ENCODE measurements around the gene INPP4A. TPM values are rescaled to one million over a fixed set of nuclear protein-coding genes. Genes with fewer than 3 reads are reported as not detected.

Gene INPP4A
- total RNA-seq, 1 experiment from 2014 or later: 11.2 TPM

DNA sequence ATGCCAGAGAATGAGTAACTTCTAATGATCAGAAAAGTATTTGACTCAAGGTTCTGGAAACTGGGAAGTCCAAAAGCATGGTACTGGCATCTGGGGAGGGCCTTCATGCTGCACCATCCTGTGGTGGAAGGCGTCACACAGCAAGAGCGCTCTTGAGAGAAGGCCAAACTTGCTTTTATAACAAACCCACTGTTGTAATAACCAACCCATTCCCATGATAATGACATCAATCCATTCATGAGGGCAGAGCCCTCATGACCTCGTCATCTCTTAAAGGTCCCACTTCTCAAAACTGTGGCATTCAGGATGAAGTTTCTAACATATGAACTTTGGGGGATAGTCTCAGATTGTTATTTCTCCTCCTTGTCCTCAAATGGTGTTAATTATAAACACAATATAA lies 95.9 kb downstream of the INPP4A start:
- no peak for DNase-seq (ENCODE audit: low spot score)

DNA sequence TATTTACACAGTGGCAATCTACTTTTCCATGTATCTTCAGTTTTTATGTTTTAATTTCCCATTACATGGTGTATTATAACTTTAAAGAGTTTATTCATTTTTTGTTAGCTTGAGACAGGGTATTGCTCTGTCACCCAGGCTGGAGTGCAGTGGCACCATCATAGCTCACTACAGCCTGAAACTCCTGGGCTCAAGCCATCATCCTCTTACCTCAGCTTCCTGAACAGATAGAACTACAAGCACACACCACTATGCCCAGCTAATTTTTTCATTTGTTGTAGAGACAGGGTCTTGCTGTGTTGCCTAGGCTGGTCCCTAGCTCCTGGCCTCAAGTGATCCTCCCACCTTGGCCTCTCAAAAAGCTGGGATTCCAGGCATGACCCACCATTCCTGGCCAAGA lies 96.8 kb downstream of the INPP4A start:
- no peak for DNase-seq (ENCODE audit: low spot score)

DNA sequence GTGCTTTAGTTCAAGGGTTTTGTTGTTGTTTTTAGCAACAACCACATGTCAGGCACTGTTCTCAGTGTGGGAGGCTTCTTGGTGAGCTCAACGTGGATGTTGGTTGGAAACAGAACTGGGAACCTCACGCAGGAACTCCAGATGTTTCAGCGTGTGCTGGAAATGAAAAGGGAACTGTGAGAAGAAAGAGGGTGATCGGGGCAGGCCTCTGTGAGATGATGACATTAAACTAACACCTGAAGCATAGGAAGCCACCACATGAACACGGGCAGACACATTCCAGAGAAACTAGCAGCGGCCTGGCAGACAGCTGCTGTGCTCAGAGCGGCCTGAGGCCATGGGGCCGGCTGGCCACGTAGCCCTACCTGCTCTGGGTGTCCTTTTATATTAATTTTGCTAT lies 97.2 kb downstream of the INPP4A start:
- DNase-seq (ENCODE audit: low spot score): no peak

DNA sequence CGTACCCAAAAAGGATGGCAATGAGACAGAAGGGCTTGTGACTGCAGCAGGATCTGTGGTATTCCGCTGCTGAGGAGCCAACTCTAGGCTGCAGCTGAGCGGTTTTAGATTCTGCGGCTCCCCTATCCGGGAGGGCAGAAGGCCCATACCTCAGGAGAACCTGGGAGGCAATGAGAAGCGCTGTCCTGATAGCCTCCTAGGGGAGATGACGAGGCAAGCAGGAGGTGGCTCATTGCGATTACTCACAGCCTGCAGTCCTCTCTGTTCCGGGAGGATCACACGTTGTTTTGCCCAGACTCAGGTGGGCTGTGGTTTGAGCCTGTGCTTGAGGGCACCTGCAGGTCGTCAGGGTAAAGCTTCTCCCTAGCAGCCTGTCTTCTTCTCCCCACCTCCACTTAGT lies 98.6 kb downstream of the INPP4A start:
- DNase-seq (ENCODE audit: low spot score): no peak

DNA sequence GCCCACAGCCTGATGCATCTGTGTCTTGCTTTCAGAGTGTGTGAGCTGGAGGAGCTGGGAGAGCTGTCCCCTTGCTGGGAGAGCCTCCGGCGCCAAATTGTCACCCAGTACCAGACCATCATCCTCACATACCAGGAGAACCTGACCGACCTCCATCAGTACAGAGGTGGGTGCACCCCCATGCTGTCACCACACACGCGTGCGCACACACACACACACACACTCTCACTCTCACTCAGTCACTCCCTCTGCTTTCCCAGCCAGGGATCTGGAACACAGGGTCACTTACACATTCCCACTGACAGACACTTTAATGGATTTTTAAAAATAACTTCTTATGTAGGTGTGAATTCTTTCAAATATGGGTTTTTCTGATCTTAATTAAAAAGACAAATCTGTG lies 99.2 kb downstream of the INPP4A start:
- DNase-seq (ENCODE audit: low spot score): no peak

DNA sequence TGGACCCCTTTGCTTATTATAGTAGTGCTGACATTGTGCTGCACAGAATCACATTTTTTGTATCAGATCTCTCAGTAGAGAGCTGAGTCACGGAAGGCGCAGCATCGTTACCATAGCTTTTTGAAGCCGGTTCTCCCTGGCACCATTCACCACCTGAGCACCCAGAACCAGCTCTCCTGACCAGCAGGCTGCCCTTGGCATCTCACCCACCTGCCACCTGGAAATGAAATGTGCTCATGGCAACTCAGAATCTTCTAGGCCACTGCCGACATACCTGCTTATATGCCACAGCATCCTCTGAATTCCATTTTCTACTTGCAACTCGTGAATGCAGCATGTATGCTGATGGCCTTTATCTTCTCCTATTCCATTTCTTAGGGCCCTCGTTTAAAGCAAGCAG lies 100.9 kb downstream of the INPP4A start:
- DNase-seq (ENCODE audit: low spot score): no peak

DNA sequence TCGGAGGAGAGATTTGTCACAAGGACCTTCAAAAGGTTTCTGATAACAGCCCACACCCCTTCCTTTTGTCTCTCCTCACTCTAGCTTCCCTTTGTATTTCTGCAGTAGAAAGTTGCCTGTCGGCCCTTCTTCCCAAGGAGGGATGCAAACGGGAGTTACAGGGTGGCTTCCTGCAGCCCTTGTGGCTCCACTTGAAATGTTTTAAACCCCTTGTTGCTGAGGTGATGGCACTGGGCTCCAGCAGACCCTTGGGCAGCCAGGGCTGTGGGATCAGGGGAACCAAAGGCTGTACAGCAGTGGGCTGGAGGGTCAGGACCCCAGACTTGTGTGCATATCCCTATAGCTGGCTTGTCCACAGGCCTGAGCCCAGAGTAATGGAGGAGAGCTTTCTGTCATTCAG lies 101.5 kb downstream of the INPP4A start:
- DNase-seq (ENCODE audit: low spot score): no peak

DNA sequence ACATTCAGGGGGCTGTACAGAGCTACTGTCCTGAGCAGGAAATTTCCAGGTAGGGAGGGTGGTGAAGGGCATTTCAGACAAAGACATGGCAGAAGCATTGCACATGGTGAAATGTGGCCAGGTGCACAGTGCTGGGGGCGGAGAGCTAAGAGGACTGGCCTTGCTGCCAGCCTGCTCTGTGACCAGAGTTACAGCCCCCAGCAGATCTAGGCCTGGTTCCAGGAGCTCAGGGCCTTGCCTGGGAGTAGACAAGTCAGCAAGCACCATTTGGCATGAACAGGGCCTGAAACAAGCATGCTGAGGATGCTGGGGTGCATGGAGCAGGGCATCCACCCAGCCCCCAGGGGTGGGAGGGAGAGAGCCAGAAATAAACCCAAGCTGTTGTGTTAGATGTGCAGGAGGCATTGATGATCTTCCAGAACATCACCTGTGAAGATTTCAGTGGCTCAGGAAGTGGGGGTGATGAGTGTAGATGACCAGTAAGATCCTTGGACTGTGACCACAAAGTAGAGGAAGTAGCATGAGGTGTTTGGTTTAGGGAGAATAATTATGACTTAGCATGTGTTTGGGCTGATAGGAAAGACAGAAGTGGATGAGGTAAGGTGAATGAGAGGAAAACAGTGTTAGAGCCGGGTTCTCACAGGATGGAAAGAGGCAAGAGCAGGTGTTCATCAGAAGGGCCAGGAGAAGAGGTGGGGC lies 102.6 kb downstream of the INPP4A start:
- no peak for DNase-seq (ENCODE audit: low spot score)

DNA sequence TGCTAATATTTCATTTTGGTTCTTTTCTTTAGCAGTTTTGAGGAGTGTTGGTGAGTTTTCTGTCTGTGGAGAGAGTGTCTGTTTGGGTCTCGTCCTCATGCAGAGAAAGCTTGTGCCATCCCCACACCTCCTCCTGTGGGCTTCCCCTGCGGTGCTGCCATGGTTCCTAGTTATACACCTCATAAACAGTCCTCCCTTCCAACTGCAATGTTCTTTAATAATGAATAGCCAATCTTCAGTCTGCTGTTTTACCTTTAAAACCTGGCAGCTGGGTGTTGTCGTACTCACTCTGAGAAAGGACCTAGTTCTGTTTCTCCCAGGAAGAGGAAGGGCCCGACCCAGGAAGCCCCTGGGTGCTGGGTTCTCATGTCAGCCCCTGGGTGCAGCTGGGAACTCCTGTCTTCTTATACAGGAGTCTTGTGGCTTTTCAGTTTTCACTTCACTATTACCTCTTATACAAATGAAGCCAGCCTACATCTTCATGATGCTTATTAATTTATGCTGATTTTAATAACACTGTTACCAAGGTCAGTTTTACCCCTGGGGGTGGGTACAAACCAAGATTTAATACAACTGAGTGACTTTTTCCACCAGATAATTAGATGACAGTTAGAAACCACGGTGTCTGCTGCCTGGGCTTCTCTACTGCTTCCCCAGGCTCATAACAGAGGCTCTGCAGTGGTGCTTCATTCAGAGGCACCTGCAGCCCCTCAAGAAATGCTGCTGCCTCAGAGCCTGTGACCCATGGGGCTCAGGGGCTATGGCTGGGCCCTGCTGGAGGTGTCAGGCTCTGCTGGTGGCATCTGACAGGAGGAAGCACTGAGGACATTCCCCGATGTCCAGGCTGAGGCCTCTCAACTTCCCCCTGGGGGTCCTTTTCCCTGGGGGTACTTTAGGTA lies 104.5 kb downstream of the INPP4A start:
- no peak for DNase-seq (ENCODE audit: low spot score)

DNA sequence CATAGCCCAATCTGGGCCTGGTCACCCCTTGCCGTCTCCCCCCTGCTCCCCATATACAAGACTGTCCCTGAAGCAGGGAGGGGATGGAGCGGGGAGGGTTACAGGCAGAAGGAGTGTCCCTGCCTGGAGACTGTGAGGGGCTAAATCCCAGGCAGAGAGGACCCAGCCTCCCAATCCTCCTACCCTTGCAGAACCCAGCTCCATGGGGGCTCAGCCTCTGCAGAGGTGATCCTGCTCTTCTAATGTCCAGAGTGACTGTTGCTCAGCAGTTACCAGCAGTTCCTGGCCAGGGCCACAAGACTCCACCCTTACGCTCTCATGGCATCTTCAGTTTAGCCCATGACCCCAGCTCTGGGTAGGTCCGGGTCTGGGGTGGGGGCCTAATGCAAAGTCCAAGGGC lies 105.5 kb downstream of the INPP4A start:
- no peak for DNase-seq (ENCODE audit: low spot score)

DNA sequence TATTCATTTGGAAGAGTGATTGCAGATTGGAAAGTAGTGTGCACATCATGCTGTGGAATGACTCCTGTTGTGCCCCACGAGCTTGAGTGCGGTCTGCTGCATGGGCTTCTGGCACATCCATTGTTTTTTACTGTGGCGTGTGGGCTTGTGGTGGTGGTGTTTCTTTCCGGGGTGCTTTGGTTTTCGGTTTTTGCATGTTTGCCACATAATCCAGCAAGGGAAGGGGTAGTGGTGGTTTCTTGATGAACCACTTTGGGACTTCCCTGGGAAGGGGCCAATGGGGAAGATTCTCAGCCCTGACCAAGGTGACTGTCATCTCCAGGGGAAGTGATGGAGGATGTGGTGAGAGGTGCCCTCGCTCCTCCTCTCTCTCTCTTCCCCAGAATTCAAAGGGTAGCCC lies 106.7 kb downstream of the INPP4A start:
- DNase-seq (ENCODE audit: low spot score): no peak

DNA sequence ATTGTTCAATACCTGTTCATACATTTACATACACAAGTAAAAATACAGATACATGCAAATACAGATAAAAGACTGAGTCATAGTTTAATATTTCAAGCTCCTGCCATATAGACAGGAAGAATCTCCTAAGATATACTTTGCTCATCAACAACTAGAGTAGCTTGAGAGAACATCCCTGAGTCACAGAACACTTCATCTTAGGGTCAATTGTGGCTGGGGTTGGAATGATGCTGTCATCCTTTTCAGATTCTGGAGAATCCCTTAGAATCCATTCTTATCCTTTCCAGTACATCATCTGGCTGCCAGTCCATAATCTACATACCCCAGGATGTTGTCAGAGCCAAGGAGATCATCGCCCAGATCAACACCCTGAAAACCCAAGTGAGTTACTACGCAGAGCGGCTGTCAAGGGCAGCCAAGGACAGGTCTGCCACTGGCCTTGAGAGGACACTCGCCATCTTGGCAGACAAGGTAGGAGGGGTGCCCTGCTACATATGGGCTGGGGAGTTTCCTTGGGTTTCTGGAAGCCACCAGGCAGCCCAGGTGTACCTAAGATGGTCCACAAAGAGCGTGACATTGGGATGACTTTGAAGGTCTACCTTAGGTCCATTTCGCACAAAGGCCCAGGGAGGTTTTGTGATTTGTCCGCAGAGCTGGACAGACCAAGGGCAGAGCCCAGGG lies 108.0 kb downstream of the INPP4A start:
- no peak for DNase-seq (ENCODE audit: low spot score)

DNA sequence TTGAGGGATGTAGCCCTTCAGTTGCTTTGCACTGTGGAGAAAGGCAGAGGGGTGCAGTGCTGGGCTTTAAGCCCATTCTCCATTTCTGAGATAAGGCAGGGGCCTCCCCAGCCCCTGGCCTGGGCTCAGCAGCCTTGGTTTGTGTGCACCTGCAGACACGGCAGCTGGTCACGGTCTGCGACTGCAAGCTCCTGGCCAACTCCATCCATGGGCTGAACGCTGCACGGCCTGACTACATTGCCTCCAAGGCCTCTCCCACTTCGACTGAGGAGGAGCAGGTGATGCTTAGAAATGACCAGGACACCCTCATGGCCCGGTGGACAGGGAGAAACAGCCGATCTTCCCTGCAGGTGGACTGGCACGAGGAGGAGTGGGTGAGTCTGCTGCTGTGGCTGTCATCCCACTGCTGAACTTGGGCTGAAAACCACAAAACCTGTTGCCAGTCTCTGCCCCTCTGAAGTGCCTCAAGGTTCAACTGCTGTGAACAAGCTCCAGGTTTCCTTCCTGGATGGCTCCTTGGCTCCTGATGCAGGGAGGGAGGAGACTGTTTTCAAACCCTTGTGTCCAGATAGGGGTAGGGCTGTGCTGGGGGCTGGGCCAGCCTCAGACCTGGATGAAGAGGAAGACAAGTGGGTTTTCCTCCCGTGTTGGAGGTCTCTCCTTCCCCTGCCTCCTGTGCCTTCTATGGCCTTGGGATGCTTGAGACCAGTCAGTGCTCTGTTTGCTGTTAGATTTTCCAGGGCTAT lies 109.6 kb downstream of the INPP4A start:
- DNase-seq (ENCODE audit: low spot score): no peak

DNA sequence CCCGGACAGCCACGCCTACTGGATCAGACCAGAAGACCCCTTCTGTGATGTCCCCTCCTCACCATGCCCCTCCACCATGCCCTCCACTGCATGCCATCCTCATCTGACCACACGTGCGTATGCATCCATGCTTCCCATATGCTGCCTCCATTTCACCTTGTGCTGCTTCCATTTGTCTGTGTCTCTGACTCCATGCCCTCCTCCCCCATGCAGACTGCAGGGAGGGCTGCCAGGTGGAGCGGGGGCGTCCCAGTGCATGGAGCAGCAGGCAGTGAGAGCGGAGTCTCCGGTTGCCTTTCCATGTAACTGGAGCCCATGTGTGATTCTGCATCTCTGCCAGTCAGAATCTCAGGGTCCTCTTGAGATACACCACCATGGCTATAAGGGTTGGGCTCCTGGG lies 111.0 kb downstream of the INPP4A start:
- no peak for DNase-seq (ENCODE audit: low spot score)

DNA sequence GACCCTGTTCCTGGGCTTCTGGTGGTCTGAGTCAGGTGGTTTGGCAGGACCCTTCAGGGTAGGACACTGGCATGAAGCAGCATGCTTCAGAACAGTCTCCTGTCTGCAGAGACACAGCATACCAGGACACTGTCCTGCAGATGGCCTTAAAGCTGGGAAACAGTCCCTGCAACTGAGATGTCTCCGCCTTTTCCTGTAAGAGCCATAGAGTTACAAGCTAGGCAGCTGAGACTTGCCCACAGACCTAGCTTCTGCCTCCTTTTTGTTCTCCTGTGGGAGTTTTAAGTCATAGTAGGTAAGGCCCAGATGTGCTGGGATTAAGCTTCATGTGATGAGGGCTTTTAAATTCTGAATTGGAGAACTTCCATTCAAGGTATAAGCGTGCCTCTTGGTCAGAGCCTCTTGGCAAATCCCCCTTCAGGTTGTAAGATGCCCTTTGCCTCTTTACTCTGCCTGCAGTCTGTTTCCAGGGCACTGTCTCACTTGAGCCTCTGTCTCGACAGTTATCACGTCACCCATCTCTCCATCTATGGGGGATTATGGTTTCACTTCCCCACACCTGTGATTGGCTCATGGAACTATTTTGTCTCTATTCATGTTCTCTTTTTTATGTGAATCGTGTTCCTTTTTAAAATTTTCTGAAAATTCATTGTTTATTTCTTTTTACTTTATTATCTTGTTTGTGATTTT lies 111.8 kb downstream of the INPP4A start:
- DNase-seq (ENCODE audit: low spot score): no peak

DNA sequence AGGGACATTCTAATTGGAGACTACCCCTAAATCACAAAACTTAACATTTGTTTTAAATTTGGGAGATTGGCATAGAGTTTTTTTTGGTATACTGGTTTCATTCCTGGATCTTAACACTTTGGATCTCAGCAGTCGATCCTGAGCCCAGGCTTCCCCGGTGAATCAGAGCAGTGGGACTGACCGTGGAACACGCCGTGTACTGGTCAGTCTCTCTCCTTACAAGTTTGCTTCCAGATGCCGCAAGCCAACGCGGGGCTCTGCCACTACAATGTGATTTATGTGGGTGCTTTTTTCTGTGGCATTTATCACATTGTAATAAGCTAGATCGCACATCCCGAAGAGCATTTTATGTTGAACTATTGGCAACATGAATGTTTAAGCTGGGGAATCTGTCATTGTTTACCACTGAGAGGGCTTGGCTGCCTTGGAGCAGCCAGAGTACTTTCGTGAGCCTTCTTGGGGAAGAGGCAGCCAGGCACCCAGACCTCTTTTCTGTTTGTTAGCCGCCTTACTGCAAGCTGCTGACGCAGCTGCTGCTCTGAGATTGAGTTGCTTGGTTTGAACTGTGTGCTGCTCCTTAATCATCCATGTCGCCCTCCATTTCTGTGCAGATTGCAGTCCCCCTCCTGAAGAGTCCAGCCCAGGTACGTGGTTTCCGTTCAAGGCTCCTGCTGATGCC lies 114.3 kb downstream of the INPP4A start:
- no peak for DNase-seq (ENCODE audit: low spot score)

DNA sequence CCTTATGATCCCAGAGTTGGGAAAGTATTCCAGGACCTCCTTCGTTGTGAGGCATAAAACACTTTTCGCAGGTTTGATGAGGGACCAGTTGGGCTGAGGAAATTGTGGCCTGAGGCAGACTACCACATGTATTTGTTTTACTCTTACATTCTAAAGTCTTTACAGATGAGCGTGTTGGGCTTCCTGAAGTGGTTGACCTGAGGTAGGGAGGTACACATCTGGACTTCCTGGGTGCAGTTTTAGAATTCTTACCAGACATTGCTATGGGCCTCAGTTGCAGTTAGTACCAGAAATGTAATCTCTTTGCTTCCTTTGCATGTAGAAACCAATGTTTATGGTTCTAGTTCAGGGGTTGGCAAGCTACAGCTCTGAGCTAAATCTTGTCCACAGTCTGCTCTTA lies 114.9 kb downstream of the INPP4A start:
- no peak for DNase-seq (ENCODE audit: low spot score)

DNA sequence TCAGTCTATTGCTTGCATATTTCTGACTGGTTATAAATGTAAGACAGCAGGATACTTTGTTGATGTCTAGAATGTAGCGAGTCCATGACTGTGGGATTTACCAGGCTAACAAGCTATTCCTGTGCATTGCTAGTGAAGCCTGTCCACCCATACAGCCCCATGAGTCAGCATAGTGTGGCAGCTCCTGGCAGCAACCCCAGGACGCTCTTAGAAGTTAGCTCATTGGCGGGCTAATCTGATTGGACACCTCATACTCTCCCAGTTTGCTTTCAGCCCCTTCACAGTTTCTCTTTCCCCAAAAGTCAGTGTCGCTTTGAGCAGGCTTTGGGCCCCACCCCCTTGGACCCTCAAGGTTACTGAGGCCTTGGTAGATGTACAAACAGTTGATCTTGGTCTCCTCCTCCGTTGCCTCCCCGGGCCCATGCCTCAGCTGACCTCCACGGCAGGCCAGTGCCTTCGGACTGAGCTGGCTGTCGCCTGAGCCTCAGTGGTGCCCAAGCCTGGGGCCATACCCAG lies 115.7 kb downstream of the INPP4A start:
- peak; percentile 84 for DNase-seq (ENCODE audit: low spot score)

DNA sequence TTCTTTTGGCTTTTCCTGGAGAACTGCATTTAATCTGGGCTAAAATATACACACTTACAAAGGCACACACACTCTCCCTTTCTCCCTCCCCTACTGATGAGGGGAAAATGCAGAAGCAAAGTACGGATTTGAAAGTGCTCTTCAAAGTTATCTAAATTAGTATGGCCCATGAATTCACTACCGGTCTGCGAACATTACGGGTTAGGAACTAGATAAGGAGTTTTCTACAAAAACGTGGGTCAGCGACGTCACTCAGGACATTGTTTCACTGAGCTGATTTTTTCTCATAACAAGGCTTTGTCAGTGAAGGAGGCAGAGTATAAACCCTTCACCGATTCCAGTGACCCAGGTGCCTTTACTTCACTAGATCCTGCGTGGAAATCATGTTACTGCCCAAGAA lies 116.4 kb downstream of the INPP4A start:
- no peak for DNase-seq (ENCODE audit: low spot score)

DNA sequence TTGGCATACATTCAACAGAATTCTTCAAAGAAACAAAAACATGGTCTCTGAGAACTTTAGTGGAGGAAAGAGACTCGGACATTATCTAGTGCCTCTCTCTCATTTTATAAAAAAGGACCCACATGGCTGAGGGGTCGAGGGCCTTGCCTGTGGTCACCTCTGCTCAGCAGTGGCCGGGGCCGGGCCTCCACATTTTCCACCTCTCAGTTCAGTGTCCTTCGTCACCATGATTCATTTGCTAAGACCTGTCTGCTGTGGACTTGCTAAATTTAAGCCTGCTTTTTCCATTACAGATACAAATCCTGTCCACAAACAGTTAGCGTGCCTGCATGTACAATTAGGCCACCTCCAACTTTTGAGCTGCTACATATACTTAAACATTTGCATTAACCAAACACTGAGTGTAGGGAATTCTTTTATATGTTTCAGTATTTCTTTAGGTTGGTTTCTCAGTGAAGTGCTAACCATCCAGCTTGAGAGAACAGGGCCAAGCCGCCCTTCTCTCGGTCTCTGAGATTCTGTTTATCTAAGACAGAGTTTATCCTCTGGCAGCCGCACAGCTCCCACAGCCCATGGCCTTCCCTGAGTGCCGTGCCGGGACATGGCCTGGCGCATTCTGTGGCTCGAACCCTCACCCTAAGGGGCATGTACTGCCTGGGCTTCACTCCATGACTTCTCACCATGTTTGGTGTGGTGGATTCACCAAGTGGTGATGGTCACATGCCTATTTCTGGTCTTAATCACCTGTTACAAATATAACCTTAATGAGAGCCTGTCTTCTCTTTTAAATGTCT lies 117.4 kb downstream of the INPP4A start:
- DNase-seq (ENCODE audit: low spot score): no peak

All from H4 (cell line).